Measurements from ENCODE around the gene C1QTNF1. TPM values are rescaled to one million over a fixed set of nuclear protein-coding genes. Genes with fewer than 3 reads are reported as not detected.

C1QTNF1 gene
- total RNA-seq, 1 experiment from 2014 or later, result 18.6 TPM

- no peak for TF ChIP-seq CTCF (conservative IDR thresholded peaks at IDR 0.05; ENCODE audit: low read depth, low read length)
- no peak for TF ChIP-seq EZH2phosphoT487 (IDR thresholded peaks at IDR 0.05; ENCODE audit: borderline replicate concordance, low read length)
- no peak for TF ChIP-seq EZH2 (IDR thresholded peaks at IDR 0.05; ENCODE audit: low read length, unreplicated experiment)
- ChIA-PET POLR2A (ENCODE audit: unreplicated experiment) (interaction anchor here (0.6 kb wide), 1 partner anchor 645 kb away, joined by 3 read pairs; no protein-coding TSS in a partner anchor), CTCF (no interaction called here)
- H3K4me1 ChIP-seq (ENCODE audit: insufficient read depth, low read length), result no peaks in the 10 kb centered on the region
- no peak for DNase-seq
- H3K27ac ChIP-seq (ENCODE audit: low read length), result no peak overlapping the region
- no peaks in the 10 kb centered on the region for H3K9me2 ChIP-seq (replicated peaks; ENCODE audit: low read length)
- H3K36me3 ChIP-seq (ENCODE audit: low read depth, low read length), result no peaks in the 10 kb centered on the region
- no peak overlapping the region for H3K4me3 ChIP-seq (ENCODE audit: low read length)
- intact Hi-C loops (cut with micrococcal nuclease), result no loop called here
- no peak overlapping the region for H3K4me2 ChIP-seq (ENCODE audit: low read length)
- BruUV-seq (replicated peaks), result no TSS peak
- no peaks in the 10 kb centered on the region for H3F3A ChIP-seq (ENCODE audit: low read length, unreplicated experiment)
- no peaks in the 10 kb centered on the region for H4K20me1 ChIP-seq (ENCODE audit: low read length)
- 0 out of 2 replicates have a peak, but pooled peaks have one; percentile 31 for ATAC-seq
- no peak overlapping the region for H2AFZ ChIP-seq (ENCODE audit: low read length)
- no peaks in the 10 kb centered on the region for H3K27me3 ChIP-seq (ENCODE audit: low read length)
- no peaks in the 10 kb centered on the region for H3K79me2 ChIP-seq (ENCODE audit: low read length)
- H3K9me3 ChIP-seq (ENCODE audit: low read length), result no peaks in the 10 kb centered on the region
- no peak overlapping the region for H3K9ac ChIP-seq (ENCODE audit: low read length)
These were observed 40.1 kb downstream of the C1QTNF1 start for GRCh38 chr17:79064026-79064425.

- H3K4me3 ChIP-seq (ENCODE audit: low read length), result no peak overlapping the region
- H3K36me3 ChIP-seq (ENCODE audit: low read depth, low read length), result no peaks in the 10 kb centered on the region
- TF ChIP-seq EZH2phosphoT487 (IDR thresholded peaks at IDR 0.05; ENCODE audit: borderline replicate concordance, low read length) (no peak), CTCF (conservative IDR thresholded peaks at IDR 0.05; ENCODE audit: low read depth, low read length) (peak; percentile 85)
- intact Hi-C loops (cut with micrococcal nuclease), result loop anchor here (1.0 kb wide), 1 partner anchor 17 kb away; no protein-coding TSS in a partner anchor
- H3K27me3 ChIP-seq (ENCODE audit: low read length), result no peaks in the 10 kb centered on the region
- H3F3A ChIP-seq (ENCODE audit: low read length, unreplicated experiment), result no peaks in the 10 kb centered on the region
- no peaks in the 10 kb centered on the region for H4K20me1 ChIP-seq (ENCODE audit: low read length)
- no peak overlapping the region for H3K4me2 ChIP-seq (ENCODE audit: low read length)
- no TSS peak for BruUV-seq (replicated peaks)
- no peak overlapping the region for H3K27ac ChIP-seq (ENCODE audit: low read length)
- no peaks in the 10 kb centered on the region for H3K9me2 ChIP-seq (replicated peaks; ENCODE audit: low read length)
- no peaks in the 10 kb centered on the region for H3K4me1 ChIP-seq (ENCODE audit: insufficient read depth, low read length)
- CTCF ChIA-PET, result interaction anchor here (0.6 to 1.0 kb wide), 4 partner anchors 9 to 1164 kb away, joined by 3 to 7 read pairs (median 4); partner anchors contain the start of gene ENGASE
- DNase-seq (peak; percentile 78), ATAC-seq (peak; percentile 63)
- POLR2A ChIA-PET (ENCODE audit: unreplicated experiment), result interaction anchor here (0.7 kb wide), 1 partner anchor 21 kb away, joined by 3 read pairs; no protein-coding TSS in a partner anchor
- H3K9ac ChIP-seq (ENCODE audit: low read length), result no peak overlapping the region
- no peaks in the 10 kb centered on the region for H3K79me2 ChIP-seq (ENCODE audit: low read length)
- 0 out of 2 replicates have a peak overlapping the region, but pooled peaks have one; percentile 18 for H2AFZ ChIP-seq (ENCODE audit: low read length)
- no peaks in the 10 kb centered on the region for H3K9me3 ChIP-seq (ENCODE audit: low read length)
These were observed 41.2 kb downstream of the C1QTNF1 start for GRCh38 chr17:79065105-79065670.

- intact Hi-C loops (cut with micrococcal nuclease), result no loop called here
- H3K4me1 ChIP-seq (ENCODE audit: insufficient read depth, low read length), result no peaks in the 10 kb centered on the region
- no peak overlapping the region for H3K27ac ChIP-seq (ENCODE audit: low read length)
- no TSS peak for BruUV-seq (replicated peaks)
- ChIA-PET CTCF (interaction anchor here (0.6 to 0.7 kb wide), 3 partner anchors 21 to 427 kb away, joined by 4 to 11 read pairs (median 5); no protein-coding TSS in a partner anchor), POLR2A (ENCODE audit: unreplicated experiment) (no interaction called here)
- no peak overlapping the region for H3K4me3 ChIP-seq (ENCODE audit: low read length)
- TF ChIP-seq EZH2phosphoT487 (IDR thresholded peaks at IDR 0.05; ENCODE audit: borderline replicate concordance, low read length), result no peak
- no peak for TF ChIP-seq EZH2 (IDR thresholded peaks at IDR 0.05; ENCODE audit: low read length, unreplicated experiment)
- TF ChIP-seq CTCF (conservative IDR thresholded peaks at IDR 0.05; ENCODE audit: low read depth, low read length), result no peak
- no peaks in the 10 kb centered on the region for H3K79me2 ChIP-seq (ENCODE audit: low read length)
- no peaks in the 10 kb centered on the region for H3K27me3 ChIP-seq (ENCODE audit: low read length)
- no peak overlapping the region for H3K4me2 ChIP-seq (ENCODE audit: low read length)
- ATAC-seq, result no peak
- no peak overlapping the region for H3K9ac ChIP-seq (ENCODE audit: low read length)
- no peak for DNase-seq
- no peaks in the 10 kb centered on the region for H3K36me3 ChIP-seq (ENCODE audit: low read depth, low read length)
- H3K9me3 ChIP-seq (ENCODE audit: low read length), result no peaks in the 10 kb centered on the region
- H3F3A ChIP-seq (ENCODE audit: low read length, unreplicated experiment), result no peaks in the 10 kb centered on the region
- H2AFZ ChIP-seq (ENCODE audit: low read length), result no peak overlapping the region
- no peaks in the 10 kb centered on the region for H4K20me1 ChIP-seq (ENCODE audit: low read length)
- H3K9me2 ChIP-seq (replicated peaks; ENCODE audit: low read length), result no peaks in the 10 kb centered on the region
These were observed 43.0 kb downstream of the C1QTNF1 start for GRCh38 chr17:79066963-79067362.

Data from PC-3 (cell line).